Measurements from ENCODE around the gene ZNF853.

GRCh38 chr7:6628045-6628444 lies 12.6 kb downstream of the ZNF853 start:
- TF ChIP-seq CTCF (IDR thresholded peaks at IDR 0.05; ENCODE audit: low read depth, low read length, poor library complexity, severe bottlenecking) (no peak), EZH2phosphoT487 (IDR thresholded peaks at IDR 0.05; ENCODE audit: borderline replicate concordance, low read length) (no peak)
